Dermis microvascular lymphatic vessel endothelial cell (primary cell): Measurements from ENCODE around the gene RND1. TPM values are rescaled to one million over a fixed set of nuclear protein-coding genes. Genes with fewer than 3 reads are reported as not detected.

Experiments used
- DNase-seq, 2 donors: peaks; one replicate each; pipeline versions ENCODE4 v3.0.0 to v3.0.0-alpha.2; 2010; ENCODE audit warnings: low read depth in 2 of 2
- total RNA-seq: library from RNA; depleted of rRNA; stranded (reverse); fragments of >200 nt; gene quantifications from 2 replicates; pipeline ENCODE4 v1.2.1, GENCODE V29; 2014

RND1 gene
- total RNA-seq, 1 donor from 2014 or later: 3.2 TPM

DNA sequence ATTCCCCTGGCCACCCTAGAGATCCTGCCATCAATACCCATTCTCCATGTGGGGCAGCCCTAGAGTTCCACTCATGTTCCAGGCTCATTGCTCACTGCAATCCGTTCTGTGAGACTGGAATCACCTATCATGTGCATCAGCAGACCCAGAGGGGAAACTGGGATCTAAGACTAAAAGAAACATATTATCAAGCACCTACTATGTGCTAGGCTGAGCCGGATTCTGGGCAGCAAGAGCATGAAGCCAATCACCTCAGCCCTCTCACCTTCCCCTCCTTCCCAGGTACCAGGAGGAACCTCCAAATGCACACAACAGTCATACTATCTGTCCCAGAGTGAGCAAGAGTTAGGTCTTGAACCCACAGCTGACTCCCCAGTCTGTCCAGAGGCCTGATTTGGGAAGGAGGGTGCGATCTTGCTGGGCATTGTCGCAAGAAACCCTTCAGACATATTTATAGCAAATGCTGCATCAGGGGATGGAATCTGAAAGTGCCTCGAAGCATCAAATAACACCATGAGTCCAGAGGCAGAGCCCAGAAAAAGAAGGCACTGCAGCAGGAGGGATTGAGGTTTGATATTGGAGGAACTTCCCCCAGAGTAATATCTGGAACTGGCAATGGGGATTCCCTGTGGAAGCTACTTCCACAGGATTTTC, 54.1 kb downstream of the RND1 start:
- DNase-seq: no peak

DNA sequence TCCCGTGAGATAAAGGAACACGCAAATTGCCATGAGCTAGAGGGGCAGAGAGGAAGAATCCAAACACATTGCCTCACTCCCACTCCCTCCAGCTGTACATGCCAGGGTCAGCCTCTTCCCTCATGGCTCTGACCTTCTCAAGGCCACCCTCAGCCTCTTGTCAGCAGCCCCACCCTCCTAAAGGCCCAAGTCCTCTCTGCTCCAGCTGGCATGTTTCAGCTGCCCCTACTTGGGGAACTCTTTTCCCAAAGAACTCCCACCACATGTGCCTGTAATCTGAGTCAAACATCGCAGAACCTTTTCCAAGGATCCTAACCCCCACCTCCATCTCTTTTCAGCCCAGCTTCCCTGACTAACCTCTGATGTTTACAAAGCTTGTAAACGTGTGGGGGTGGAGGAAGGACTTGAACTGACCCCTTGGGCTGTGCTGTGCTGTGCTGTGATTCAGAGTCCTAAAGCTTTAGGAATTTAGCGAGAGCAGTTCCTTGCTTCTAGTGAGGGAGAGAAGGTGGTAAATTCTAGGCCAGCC, 54.7 kb downstream of the RND1 start:
- DNase-seq: peak in 1 of 2 donors; percentile 17

- DNase-seq: no peak
Observed at GRCh38 chr12:48807981-48808380, 57.7 kb downstream of the RND1 start.

Other genes starting within 250 kb of the RND1 start
- 31.1 and 43.0 TPM in 2 replicates for gene KANSL2, start 183.6 kb downstream of the RND1 start, total RNA-seq
- gene CCNT1, start 149.2 kb downstream of the RND1 start, total RNA-seq: 17.7 and 21.0 TPM in 2 replicates
- gene ADCY6, start 76.8 kb downstream of the RND1 start, total RNA-seq: 27.2 and 35.7 TPM in 2 replicates
- 6.9 and 8.1 TPM in 2 replicates for gene CACNB3, start 47.4 kb downstream of the RND1 start, total RNA-seq
- gene DDX23, start 13.7 kb downstream of the RND1 start, total RNA-seq: 60.0 and 67.6 TPM in 2 replicates
- gene FKBP11, start 59.6 kb upstream of the RND1 start, total RNA-seq: 9.9 and 12.3 TPM in 2 replicates
- 40.7 and 50.4 TPM in 2 replicates for gene ARF3, start 91.6 kb upstream of the RND1 start, total RNA-seq
- 0.13 TPM in 2 replicates for gene WNT10B, start 105.9 kb upstream of the RND1 start, total RNA-seq
- not detected in 2 replicates for gene WNT1, start 112.5 kb upstream of the RND1 start, total RNA-seq
- gene DDN, start 133.5 kb upstream of the RND1 start, total RNA-seq: under 0.01 and 0.13 TPM in 2 replicates
- 37.4 and 44.5 TPM in 2 replicates for gene PRKAG1, start 152.9 kb upstream of the RND1 start, total RNA-seq
- 20.0 and 34.0 TPM in 2 replicates for gene KMT2D, start 194.9 kb upstream of the RND1 start, total RNA-seq
- gene RHEBL1, start 204.1 kb upstream of the RND1 start, total RNA-seq: 1.9 and 2.2 TPM in 2 replicates
- 0.25 and 0.39 TPM in 2 replicates for gene DHH, start 228.9 kb upstream of the RND1 start, total RNA-seq
- 79.7 and 97.0 TPM in 2 replicates for gene LMBR1L, start 245.0 kb upstream of the RND1 start, total RNA-seq